ENCODE data around the gene COMT.

COMT gene

DNA sequence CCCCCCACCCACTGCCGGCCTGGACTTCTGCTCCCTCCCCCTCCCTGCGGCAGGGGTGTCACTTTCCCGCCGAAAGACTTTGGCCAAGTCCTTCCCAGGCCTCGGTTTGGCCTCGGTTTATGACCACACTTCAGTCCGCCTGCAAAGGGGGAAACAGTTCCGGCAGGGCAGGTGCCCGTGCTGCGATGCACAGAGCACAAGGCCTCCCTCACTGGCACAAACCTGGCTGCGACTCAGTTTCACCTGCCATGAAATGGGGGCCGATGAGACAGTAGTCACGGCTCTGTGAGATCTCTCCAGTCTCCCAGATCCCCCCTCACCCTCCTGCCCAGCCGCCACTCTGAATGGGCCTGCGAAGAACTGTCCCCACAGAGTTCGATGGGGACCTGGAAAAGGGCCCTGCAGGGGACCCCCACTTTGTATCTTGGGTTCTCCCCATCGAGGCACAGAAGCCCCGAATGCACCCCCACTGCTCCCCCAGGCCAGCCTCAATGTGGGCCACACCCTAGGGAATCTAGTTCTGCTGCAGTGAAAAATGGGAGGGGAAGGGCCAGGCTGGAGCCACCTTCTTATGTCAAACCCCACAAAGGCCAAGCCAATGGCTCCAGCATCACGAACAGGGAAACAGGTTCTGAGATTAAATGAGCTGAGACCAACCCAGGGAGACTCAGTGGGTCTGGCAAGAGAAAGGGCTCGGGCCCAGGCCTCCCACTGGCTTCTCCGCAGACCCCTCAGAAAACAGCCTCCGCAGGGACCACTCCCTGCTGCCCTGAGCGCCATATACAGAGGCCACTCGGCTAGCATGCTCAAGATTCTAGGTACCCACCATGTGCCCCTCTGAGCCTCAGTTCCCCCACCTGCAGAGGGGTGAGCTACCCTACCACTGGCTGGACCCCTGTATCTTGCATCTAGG, 46.1 kb downstream of the COMT start:
- peak overlapping the region; percentile 95 for H3K27ac ChIP-seq
- TF ChIP-seq CTCF (conservative IDR thresholded peaks at IDR 0.05), result no peak

DNA sequence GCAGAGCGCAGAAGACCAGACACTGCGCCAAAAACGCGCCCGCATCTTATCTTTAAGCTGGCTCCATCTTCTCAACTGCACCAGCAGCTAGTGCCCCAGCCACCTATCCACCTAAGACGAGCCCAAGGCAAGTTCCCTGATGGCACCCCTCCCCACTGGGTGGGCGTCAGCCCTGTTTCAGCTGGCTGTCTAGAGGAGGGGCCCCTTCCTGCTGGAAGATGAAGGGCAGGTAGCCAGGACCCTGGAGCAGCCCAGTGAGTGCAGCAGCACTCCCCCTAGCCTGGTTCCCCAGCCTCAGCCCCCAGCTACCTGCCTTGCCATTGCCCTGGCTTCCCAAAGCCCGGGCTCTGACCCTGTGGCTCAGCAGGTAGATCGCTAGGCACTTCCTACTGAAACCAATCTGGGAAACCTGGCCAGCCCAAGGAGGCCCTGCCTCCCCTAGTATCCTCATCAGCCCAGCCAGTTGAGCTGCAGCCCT, 46.8 kb downstream of the COMT start:
- H3K27ac ChIP-seq, result no peak overlapping the region
- no peak for TF ChIP-seq CTCF (conservative IDR thresholded peaks at IDR 0.05)

DNA sequence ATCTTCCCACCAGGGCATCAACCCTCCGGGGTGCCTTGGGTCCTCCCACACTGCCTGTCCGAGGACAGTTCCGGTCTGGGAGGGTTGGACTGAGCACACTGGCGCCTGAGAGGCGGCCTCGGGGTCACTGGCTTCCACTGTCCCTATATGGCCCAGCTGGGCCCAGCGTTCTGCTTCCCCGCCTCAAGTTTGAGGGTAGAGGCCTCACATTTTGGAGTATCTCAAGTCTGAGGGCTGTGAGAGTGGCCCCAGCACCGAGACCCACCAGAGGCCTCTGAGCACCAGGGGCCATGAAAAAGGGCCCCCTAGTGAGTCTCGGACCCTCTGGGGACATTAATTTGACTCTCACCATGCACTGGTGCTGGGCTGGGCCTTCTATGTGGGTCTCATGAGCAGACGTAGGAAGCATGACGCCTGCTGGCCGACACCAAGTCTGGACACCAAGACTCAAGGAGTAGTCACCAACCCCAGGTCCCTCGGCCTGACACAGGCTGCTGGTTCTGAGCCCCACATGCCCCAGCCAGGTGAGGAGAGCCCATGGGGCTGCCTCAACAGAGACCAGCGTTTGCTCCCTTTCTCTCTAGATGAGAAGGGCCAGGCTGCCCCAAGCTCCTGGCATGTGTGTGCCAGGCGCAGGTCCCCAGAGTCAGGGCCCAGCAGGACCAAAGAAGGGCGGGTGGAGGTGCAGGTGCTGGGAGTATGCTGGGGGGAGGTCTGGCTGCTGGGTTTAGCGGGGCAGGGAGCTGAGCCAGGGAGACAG, 47.6 kb downstream of the COMT start:
- no peak for TF ChIP-seq CTCF (conservative IDR thresholded peaks at IDR 0.05)
- H3K27ac ChIP-seq, result no peak overlapping the region

DNA sequence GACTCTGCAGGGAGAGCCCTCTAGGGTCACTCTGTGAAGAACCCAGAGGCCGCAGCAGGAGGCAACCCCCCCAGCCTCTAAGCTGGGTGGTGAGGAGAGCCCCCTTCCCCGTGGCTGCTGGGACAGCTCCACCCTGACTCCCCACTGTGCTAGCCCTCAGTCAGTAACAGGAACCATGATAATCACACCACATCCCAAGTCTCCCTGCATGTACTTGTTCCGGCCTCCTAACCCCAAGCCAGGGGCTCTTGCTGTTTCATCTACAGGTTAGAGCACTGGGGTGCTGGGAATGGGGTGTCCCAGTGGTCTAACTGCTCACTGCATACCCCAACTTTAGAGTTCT, 48.1 kb downstream of the COMT start:
- TF ChIP-seq CTCF (conservative IDR thresholded peaks at IDR 0.05), result no peak
- no peak overlapping the region for H3K27ac ChIP-seq

GRCh38 chr22:19990188-19990587, 48.6 kb downstream of the COMT start:
- TF ChIP-seq CTCF (conservative IDR thresholded peaks at IDR 0.05), result no peak
- no peak overlapping the region for H3K27ac ChIP-seq

GRCh38 chr22:19990609-19991394, 49.2 kb downstream of the COMT start:
- no peak overlapping the region; the same call in 1 of the 2 replicates for H3K27ac ChIP-seq
- no peak for TF ChIP-seq CTCF (conservative IDR thresholded peaks at IDR 0.05)

DNA sequence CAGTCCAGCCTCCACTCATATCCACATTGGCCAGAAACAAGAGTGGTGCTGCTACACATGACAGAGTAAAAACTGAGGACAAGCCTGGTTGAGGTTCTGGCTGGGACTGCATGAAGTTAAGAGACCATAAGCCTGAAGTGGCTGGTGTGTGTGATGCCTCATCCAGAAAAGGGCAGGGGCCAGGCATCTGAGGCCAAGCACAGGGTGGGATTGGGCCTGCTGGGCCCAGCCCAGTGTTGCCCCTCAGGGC, 49.7 kb downstream of the COMT start:
- TF ChIP-seq CTCF (conservative IDR thresholded peaks at IDR 0.05), result no peak
- no peak overlapping the region; the same call in 1 of the 2 replicates for H3K27ac ChIP-seq
